IMR-90 (cell line): ENCODE results near the gene SLC39A5.

Experiments used
- BHLHE40 ChIP-seq: fragments of 150-350 bp; IDR thresholded peaks from 2 replicates; pipeline ENCODE4 v1.6.1; 2016; ENCODE audit warnings: mild to moderate bottlenecking, low read depth, low read length
- CEBPB ChIP-seq: IDR thresholded peaks from 2 replicates; pipeline ENCODE4 v1.6.1; 2012; ENCODE audit warnings: low read depth, low read length, improper control_type of control experiment
- CHD1 ChIP-seq: IDR thresholded peaks from 2 replicates; pipeline ENCODE4 v1.6.1; 2012; ENCODE audit warnings: low read depth, low read length, improper control_type of control experiment
- FOS ChIP-seq: fragments of 150-350 bp; IDR thresholded peaks from 2 replicates; pipeline ENCODE4 v1.6.1; 2016; ENCODE audit warnings: low read depth, low read length
- MAFK ChIP-seq: IDR thresholded peaks from 2 replicates; pipeline ENCODE4 v1.6.1; 2012; ENCODE audit warnings: low read depth, low read length, improper control_type of control experiment
- MAZ ChIP-seq: IDR thresholded peaks from 2 replicates; pipeline ENCODE4 v1.6.1; 2012; ENCODE audit warnings: low read depth, mild to moderate bottlenecking, low read length, improper control_type of control experiment, moderate library complexity, borderline replicate concordance
- NFE2L2 ChIP-seq: fragments of 150-350 bp; IDR thresholded peaks from 2 replicates; pipeline ENCODE4 v1.6.1; 2016; ENCODE audit warnings: low read depth, mild to moderate bottlenecking, low read length
- POLR2A ChIP-seq: IDR thresholded peaks from 2 replicates; pipeline ENCODE4 v1.6.1; 2012; ENCODE audit warnings: mild to moderate bottlenecking, low read depth, low read length
- RAD21 ChIP-seq: IDR thresholded peaks from 2 replicates; pipeline ENCODE4 v1.6.1; 2012; ENCODE audit warnings: low read length, improper control_type of control experiment
- SMC3 ChIP-seq: fragments of 150-350 bp; IDR thresholded peaks from 2 replicates; pipeline ENCODE4 v1.6.1; 2016; ENCODE audit warnings: low read depth, mild to moderate bottlenecking, antibody characterized with exemption, low read length, moderate library complexity
- TF ChIP-seq, protein P1 (sequence below): conservative IDR thresholded peaks from 2 replicates; pipeline ENCODE4 v1.5.1; 2012; ENCODE audit warnings: mild to moderate bottlenecking, low read depth, low read length, improper control_type of control experiment

DNA sequence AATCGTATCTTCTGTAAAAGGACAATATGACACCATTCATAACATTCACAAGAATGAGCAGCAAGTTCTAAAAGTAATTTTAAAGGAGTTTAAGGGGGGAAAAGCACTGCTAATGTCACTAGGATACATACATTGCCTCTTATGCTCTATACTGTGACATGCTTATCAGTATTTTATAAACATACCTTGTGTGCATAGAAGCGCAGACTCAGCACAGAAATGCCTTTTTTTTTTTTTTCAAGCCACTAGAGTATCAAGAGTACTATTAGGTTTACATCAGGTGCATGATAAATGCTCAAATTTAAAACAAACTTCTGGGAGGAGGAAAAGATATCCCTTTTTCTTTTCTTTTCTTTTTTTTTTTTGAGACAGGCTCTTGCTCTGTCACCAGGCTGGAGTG lies 27.0 kb upstream of the SLC39A5 start:
- TF ChIP-seq, protein P1, sequence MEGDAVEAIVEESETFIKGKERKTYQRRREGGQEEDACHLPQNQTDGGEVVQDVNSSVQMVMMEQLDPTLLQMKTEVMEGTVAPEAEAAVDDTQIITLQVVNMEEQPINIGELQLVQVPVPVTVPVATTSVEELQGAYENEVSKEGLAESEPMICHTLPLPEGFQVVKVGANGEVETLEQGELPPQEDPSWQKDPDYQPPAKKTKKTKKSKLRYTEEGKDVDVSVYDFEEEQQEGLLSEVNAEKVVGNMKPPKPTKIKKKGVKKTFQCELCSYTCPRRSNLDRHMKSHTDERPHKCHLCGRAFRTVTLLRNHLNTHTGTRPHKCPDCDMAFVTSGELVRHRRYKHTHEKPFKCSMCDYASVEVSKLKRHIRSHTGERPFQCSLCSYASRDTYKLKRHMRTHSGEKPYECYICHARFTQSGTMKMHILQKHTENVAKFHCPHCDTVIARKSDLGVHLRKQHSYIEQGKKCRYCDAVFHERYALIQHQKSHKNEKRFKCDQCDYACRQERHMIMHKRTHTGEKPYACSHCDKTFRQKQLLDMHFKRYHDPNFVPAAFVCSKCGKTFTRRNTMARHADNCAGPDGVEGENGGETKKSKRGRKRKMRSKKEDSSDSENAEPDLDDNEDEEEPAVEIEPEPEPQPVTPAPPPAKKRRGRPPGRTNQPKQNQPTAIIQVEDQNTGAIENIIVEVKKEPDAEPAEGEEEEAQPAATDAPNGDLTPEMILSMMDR, result no peak
- no peak for TF ChIP-seq POLR2A
- no peak for TF ChIP-seq RAD21
- no peak for TF ChIP-seq CHD1
- TF ChIP-seq MAFK, result no peak
- no peak for TF ChIP-seq BHLHE40
- TF ChIP-seq SMC3, result no peak
- TF ChIP-seq FOS, result no peak
- no peak for TF ChIP-seq MAZ
- no peak for TF ChIP-seq NFE2L2
- TF ChIP-seq CEBPB, result no peak
